LNCAP (cell line): ENCODE measurements around the gene GABARAPL1.

Experiments used
- TF ChIP-seq, protein P1 (sequence below): fragments of 450-650 bp; IDR thresholded peaks from 2 replicates; pipeline ENCODE4 v1.5.1; 2017; ENCODE audit warnings: mild to moderate bottlenecking

Gene GABARAPL1

DNA sequence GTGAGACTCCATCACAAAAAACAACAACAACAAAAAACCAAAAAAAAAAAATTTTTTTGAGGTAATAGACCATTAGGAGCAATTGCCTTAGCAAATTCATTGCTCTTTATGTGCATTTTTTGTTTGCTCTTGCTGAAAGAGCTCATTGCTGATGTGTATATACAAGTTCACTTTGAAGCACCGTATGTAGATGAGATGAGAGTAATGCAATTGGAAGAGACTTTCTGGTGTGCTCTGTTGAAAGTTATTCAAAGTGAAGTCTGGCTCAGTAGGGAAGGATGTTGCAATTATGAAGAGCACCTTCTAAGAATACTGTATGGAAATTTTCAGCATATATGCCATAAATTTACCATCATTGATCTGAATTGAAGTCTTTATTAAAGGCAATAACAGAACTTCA is 48.2 kb downstream of the GABARAPL1 start:
- TF ChIP-seq, protein P1, sequence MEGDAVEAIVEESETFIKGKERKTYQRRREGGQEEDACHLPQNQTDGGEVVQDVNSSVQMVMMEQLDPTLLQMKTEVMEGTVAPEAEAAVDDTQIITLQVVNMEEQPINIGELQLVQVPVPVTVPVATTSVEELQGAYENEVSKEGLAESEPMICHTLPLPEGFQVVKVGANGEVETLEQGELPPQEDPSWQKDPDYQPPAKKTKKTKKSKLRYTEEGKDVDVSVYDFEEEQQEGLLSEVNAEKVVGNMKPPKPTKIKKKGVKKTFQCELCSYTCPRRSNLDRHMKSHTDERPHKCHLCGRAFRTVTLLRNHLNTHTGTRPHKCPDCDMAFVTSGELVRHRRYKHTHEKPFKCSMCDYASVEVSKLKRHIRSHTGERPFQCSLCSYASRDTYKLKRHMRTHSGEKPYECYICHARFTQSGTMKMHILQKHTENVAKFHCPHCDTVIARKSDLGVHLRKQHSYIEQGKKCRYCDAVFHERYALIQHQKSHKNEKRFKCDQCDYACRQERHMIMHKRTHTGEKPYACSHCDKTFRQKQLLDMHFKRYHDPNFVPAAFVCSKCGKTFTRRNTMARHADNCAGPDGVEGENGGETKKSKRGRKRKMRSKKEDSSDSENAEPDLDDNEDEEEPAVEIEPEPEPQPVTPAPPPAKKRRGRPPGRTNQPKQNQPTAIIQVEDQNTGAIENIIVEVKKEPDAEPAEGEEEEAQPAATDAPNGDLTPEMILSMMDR, result no peak

DNA sequence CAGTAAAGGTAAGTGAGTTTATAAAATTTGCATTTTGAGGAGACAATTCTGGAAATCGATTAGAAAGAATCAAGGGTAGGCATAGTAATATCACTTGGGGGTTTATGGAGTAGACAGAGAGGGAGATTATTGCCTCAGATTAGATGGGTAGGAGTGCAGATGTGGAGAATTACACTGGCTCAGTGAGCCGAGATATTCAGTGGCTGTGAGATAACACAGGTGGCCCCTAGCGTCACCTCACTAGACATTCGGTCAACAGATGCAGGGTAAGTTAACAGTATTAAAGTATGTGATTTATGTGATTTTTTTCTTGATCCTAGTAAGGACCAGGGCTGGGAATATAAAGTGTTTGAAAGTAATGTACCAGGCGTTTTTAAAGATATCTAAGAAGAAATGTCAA is 55.4 kb downstream of the GABARAPL1 start:
- TF ChIP-seq, protein P1, result no peak

DNA sequence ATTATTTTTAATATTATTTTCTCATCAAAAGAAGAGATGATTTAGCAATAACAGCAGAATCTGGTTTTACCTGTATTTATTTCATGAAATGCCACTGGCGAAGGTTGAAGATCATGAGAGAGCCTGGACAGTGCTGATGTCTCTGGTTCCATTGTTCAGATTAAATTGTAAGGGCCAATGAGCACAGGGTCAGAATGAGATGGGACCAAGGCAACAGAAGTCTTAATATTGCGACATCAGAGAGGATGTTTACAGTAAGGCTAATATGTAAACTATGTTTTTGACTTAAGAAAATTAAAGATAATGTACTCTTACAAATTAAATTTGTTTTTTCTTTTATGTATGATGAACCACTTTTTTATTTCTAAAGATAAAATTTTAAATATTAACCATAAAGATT is 59.8 kb downstream of the GABARAPL1 start:
- TF ChIP-seq, protein P1, result no peak
